ENCODE data around the gene ITPK1. TPM values are rescaled to one million over a fixed set of nuclear protein-coding genes. Genes with fewer than 3 reads are reported as not detected.

The ITPK1 gene
- total and polyA plus RNA-seq, 2 experiments from 2014 or later, result 35.9 to 101 TPM

DNA sequence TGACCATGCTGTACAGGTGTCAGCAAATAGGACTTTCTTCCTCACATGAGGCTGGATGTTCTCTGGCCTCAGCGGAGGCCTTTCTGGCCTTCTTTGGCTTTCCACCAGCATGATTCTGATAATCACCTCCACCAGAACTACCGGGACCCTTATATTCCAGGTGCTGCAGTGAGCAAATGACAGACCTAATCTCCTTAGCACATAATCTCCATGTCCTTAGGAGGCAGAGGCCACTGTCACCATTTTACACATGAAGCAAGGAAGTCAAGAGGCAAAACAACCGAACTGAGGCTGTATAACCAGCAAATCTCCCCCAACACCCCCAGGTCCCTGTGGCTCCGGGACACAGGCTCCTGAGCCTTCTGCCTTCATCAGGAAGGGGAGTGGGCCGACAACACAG lies 91.2 kb downstream of the ITPK1 start:
- Histone ChIP-seq H3K4me3 (no peak overlapping the region), H3K36me3 (ENCODE audit: insufficient read depth) (no peaks in the 10 kb centered on the region), H3F3A (replicated peaks; ENCODE audit: low read depth) (no peaks in the 10 kb centered on the region), H3K27ac (ENCODE audit: low read depth) (peak overlapping the region; percentile 72; the same call in 1 of the 2 replicates), H3K4me2 (no peak overlapping the region), H4K20me1 (replicated peaks; ENCODE audit: insufficient read depth) (peaks cover 18% of the 10 kb centered on the region; the same call in 1 of the 2 replicates), H3K27me3 (ENCODE audit: insufficient read depth) (no peaks in the 10 kb centered on the region), H3K9me2 (ENCODE audit: insufficient read depth) (no peaks in the 10 kb centered on the region), H3K4me1 (ENCODE audit: insufficient read depth) (peaks cover 18% of the 10 kb centered on the region), H3K79me2 (replicated peaks; ENCODE audit: insufficient read depth) (peaks cover 84% of the 10 kb centered on the region), H2AFZ (no peak overlapping the region)
- no peak for ATAC-seq
- Mint-ChIP-seq H3K9me3 (no peaks in the 10 kb centered on the region), H3K27me3 (ENCODE audit: insufficient read depth, low read depth, poor library complexity) (peaks cover 18% of the 10 kb centered on the region), H3K36me3 (ENCODE audit: low read depth) (peaks cover 9% of the 10 kb centered on the region), H3K4me3 (no peak overlapping the region), H3K27ac (peak overlapping the region; percentile 76), H3K4me1 (peaks cover 62% of the 10 kb centered on the region)
- no peak for DNase-seq (ENCODE audit: low spot score)
- TF ChIP-seq NANOG (IDR thresholded peaks at IDR 0.05; ENCODE audit: borderline replicate concordance), result no peak
- no peak for TF ChIP-seq POLR2AphosphoS5 (IDR thresholded peaks at IDR 0.05; ENCODE audit: low read depth)
- TF ChIP-seq, protein P1, sequence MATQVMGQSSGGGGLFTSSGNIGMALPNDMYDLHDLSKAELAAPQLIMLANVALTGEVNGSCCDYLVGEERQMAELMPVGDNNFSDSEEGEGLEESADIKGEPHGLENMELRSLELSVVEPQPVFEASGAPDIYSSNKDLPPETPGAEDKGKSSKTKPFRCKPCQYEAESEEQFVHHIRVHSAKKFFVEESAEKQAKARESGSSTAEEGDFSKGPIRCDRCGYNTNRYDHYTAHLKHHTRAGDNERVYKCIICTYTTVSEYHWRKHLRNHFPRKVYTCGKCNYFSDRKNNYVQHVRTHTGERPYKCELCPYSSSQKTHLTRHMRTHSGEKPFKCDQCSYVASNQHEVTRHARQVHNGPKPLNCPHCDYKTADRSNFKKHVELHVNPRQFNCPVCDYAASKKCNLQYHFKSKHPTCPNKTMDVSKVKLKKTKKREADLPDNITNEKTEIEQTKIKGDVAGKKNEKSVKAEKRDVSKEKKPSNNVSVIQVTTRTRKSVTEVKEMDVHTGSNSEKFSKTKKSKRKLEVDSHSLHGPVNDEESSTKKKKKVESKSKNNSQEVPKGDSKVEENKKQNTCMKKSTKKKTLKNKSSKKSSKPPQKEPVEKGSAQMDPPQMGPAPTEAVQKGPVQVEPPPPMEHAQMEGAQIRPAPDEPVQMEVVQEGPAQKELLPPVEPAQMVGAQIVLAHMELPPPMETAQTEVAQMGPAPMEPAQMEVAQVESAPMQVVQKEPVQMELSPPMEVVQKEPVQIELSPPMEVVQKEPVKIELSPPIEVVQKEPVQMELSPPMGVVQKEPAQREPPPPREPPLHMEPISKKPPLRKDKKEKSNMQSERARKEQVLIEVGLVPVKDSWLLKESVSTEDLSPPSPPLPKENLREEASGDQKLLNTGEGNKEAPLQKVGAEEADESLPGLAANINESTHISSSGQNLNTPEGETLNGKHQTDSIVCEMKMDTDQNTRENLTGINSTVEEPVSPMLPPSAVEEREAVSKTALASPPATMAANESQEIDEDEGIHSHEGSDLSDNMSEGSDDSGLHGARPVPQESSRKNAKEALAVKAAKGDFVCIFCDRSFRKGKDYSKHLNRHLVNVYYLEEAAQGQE (IDR thresholded peaks at IDR 0.05; ENCODE audit: unreplicated experiment), result no peak
- no peak for TF ChIP-seq ZNF114 (CRISPR knock-in tag; IDR thresholded peaks at IDR 0.05)
- no peak for TF ChIP-seq CREB1 (CRISPR knock-in tag; IDR thresholded peaks at IDR 0.05; ENCODE audit: low read depth)
- no peak for TF ChIP-seq ZNF331 (CRISPR knock-in tag; IDR thresholded peaks at IDR 0.05; ENCODE audit: low read depth)
- TF ChIP-seq, protein P2, sequence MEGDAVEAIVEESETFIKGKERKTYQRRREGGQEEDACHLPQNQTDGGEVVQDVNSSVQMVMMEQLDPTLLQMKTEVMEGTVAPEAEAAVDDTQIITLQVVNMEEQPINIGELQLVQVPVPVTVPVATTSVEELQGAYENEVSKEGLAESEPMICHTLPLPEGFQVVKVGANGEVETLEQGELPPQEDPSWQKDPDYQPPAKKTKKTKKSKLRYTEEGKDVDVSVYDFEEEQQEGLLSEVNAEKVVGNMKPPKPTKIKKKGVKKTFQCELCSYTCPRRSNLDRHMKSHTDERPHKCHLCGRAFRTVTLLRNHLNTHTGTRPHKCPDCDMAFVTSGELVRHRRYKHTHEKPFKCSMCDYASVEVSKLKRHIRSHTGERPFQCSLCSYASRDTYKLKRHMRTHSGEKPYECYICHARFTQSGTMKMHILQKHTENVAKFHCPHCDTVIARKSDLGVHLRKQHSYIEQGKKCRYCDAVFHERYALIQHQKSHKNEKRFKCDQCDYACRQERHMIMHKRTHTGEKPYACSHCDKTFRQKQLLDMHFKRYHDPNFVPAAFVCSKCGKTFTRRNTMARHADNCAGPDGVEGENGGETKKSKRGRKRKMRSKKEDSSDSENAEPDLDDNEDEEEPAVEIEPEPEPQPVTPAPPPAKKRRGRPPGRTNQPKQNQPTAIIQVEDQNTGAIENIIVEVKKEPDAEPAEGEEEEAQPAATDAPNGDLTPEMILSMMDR (conservative IDR thresholded peaks at IDR 0.05; ENCODE audit: low read depth in 2 of 2), result no peak

DNA sequence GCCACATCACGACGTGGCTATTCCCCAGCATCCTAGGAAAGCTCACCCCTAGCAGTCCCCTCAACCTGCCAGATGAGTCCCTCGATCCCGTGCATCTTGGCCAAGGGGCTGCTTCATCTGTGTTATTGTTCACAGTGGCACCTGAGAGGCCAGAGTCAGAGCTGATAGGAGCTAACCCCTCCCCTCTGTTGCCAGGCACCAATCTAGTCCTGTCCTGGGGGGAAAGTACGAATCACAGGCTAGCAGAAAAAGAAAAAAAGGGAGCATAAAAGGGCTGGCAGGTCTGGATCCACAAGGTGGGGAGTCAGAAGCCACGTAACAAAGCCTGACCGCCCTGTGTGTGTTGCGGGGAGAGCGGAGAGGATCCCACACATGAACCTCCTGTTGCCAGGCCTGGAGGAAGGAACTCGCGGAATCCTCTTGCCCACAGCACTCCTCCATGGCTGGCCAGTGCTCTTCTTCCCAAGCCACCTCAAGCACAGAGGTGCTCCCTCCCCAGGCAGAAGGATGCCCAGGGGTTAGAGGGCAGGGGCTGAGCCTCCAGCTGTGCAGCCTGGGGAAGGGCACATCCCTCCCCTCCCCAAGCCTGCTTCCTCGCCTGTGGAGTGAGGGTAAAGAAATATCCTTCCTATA lies 91.8 kb downstream of the ITPK1 start:
- Mint-ChIP-seq H3K4me3 (no peak overlapping the region; the same call in 2 of the 3 replicates), H3K27me3 (ENCODE audit: insufficient read depth, low read depth, poor library complexity) (peaks cover 17% of the 10 kb centered on the region), H3K27ac (peak overlapping the region; percentile 76), H3K9me3 (no peaks in the 10 kb centered on the region), H3K36me3 (ENCODE audit: low read depth) (peaks cover 9% of the 10 kb centered on the region), H3K4me1 (peaks cover 66% of the 10 kb centered on the region)
- Histone ChIP-seq H3K4me3 (no peak overlapping the region), H3K36me3 (ENCODE audit: insufficient read depth) (no peaks in the 10 kb centered on the region), H4K20me1 (replicated peaks; ENCODE audit: insufficient read depth) (peaks cover 18% of the 10 kb centered on the region; the same call in 1 of the 2 replicates), H3K27ac (ENCODE audit: low read depth) (no peak overlapping the region), H3F3A (replicated peaks; ENCODE audit: low read depth) (no peaks in the 10 kb centered on the region), H2AFZ (no peak overlapping the region), H3K27me3 (ENCODE audit: insufficient read depth) (no peaks in the 10 kb centered on the region), H3K79me2 (replicated peaks; ENCODE audit: insufficient read depth) (peaks cover 79% of the 10 kb centered on the region), H3K4me2 (no peak overlapping the region), H3K9me2 (ENCODE audit: insufficient read depth) (no peaks in the 10 kb centered on the region), H3K4me1 (ENCODE audit: insufficient read depth) (peaks cover 18% of the 10 kb centered on the region)
- no peak for DNase-seq (ENCODE audit: low spot score)
- ATAC-seq, result peak; percentile 12
- TF ChIP-seq, protein P2 (conservative IDR thresholded peaks at IDR 0.05; ENCODE audit: low read depth in 2 of 2), result no peak
- no peak for TF ChIP-seq STAT1 (IDR thresholded peaks at IDR 0.05; ENCODE audit: unreplicated experiment)
- no peak for TF ChIP-seq CREB1 (CRISPR knock-in tag; IDR thresholded peaks at IDR 0.05; ENCODE audit: low read depth)
- no peak for TF ChIP-seq NANOG (IDR thresholded peaks at IDR 0.05; ENCODE audit: borderline replicate concordance)
- TF ChIP-seq JUNB (IDR thresholded peaks at IDR 0.05; ENCODE audit: unreplicated experiment), result no peak
- TF ChIP-seq ZNF331 (CRISPR knock-in tag; IDR thresholded peaks at IDR 0.05; ENCODE audit: low read depth), result no peak
- TF ChIP-seq EZH2phosphoT487 (IDR thresholded peaks at IDR 0.05; ENCODE audit: unreplicated experiment), result no peak
- TF ChIP-seq, protein P1 (IDR thresholded peaks at IDR 0.05; ENCODE audit: unreplicated experiment), result no peak

Data from GM23338 (cell line).